ENCODE results near the gene KCNQ2.

The KCNQ2 gene

GRCh38 chr20:63461104-63461763, 11.2 kb downstream of the KCNQ2 start:
- Histone ChIP-seq H3K27ac (ENCODE audit: low read depth, low read length, severe bottlenecking) (no peak overlapping the region), H3K4me3 (ENCODE audit: extremely low read depth, insufficient read depth, low read length, poor library complexity, severe bottlenecking) (no peak overlapping the region), H3K4me1 (ENCODE audit: control insufficient read depth, insufficient read depth, low read length, poor library complexity, severe bottlenecking) (peaks cover 8% of the 10 kb centered on the region), H3K36me3 (ENCODE audit: control insufficient read depth, insufficient read depth, low read length) (no peaks in the 10 kb centered on the region), H3K9me3 (ENCODE audit: control insufficient read depth, low read length) (no peaks in the 10 kb centered on the region)
- WGBS, 2 experiments (ENCODE audit: insufficient coverage in 2 of 2) = 65 to 69% methylated on average over 12 to 13 of the region's 22 CpGs

- 89 to 94% methylated on average over 16 to 17 of the region's 17 CpGs for WGBS, 2 experiments (ENCODE audit: insufficient coverage in 2 of 2)
- Histone ChIP-seq H3K4me3 (ENCODE audit: extremely low read depth, insufficient read depth, low read length, poor library complexity, severe bottlenecking) (no peak overlapping the region), H3K4me1 (ENCODE audit: control insufficient read depth, insufficient read depth, low read length, poor library complexity, severe bottlenecking) (peaks cover 16% of the 10 kb centered on the region), H3K36me3 (ENCODE audit: control insufficient read depth, insufficient read depth, low read length) (no peaks in the 10 kb centered on the region), H3K27ac (ENCODE audit: low read depth, low read length, severe bottlenecking) (no peak overlapping the region), H3K9me3 (ENCODE audit: control insufficient read depth, low read length) (no peaks in the 10 kb centered on the region)
These were observed 13.4 kb downstream of the KCNQ2 start for GRCh38 chr20:63459070-63459380.

GRCh38 chr20:63458170-63459069, 14.0 kb downstream of the KCNQ2 start:
- Histone ChIP-seq H3K27ac (ENCODE audit: low read depth, low read length, severe bottlenecking) (no peak overlapping the region), H3K9me3 (ENCODE audit: control insufficient read depth, low read length) (no peaks in the 10 kb centered on the region), H3K36me3 (ENCODE audit: control insufficient read depth, insufficient read depth, low read length) (no peaks in the 10 kb centered on the region), H3K4me1 (ENCODE audit: control insufficient read depth, insufficient read depth, low read length, poor library complexity, severe bottlenecking) (peaks cover 16% of the 10 kb centered on the region), H3K4me3 (ENCODE audit: extremely low read depth, insufficient read depth, low read length, poor library complexity, severe bottlenecking) (no peak overlapping the region)
- WGBS, 2 experiments (ENCODE audit: insufficient coverage in 2 of 2) = 94 to 96% methylated on average over 31 to 34 of the region's 36 CpGs

GRCh38 chr20:63457737-63458136, 14.7 kb downstream of the KCNQ2 start:
- WGBS, 2 experiments (ENCODE audit: insufficient coverage in 2 of 2) = 85 to 93% methylated on average over 8 to 17 of the region's 17 CpGs
- no peaks in the 10 kb centered on the region for H3K9me3 ChIP-seq (ENCODE audit: control insufficient read depth, low read length)
- H3K4me3 ChIP-seq (ENCODE audit: extremely low read depth, insufficient read depth, low read length, poor library complexity, severe bottlenecking) = no peak overlapping the region
- peaks cover 16% of the 10 kb centered on the region for H3K4me1 ChIP-seq (ENCODE audit: control insufficient read depth, insufficient read depth, low read length, poor library complexity, severe bottlenecking)
- H3K27ac ChIP-seq (ENCODE audit: low read depth, low read length, severe bottlenecking) = no peak overlapping the region
- H3K36me3 ChIP-seq (ENCODE audit: control insufficient read depth, insufficient read depth, low read length) = no peaks in the 10 kb centered on the region

- Histone ChIP-seq H3K27ac (ENCODE audit: low read depth, low read length, severe bottlenecking) (no peak overlapping the region), H3K4me1 (ENCODE audit: control insufficient read depth, insufficient read depth, low read length, poor library complexity, severe bottlenecking) (peaks cover 16% of the 10 kb centered on the region), H3K36me3 (ENCODE audit: control insufficient read depth, insufficient read depth, low read length) (no peaks in the 10 kb centered on the region), H3K4me3 (ENCODE audit: extremely low read depth, insufficient read depth, low read length, poor library complexity, severe bottlenecking) (no peak overlapping the region), H3K9me3 (ENCODE audit: control insufficient read depth, low read length) (no peaks in the 10 kb centered on the region)
- 90% methylated on average over 34 to 35 of the region's 40 CpGs for WGBS, 2 experiments (ENCODE audit: insufficient coverage in 2 of 2)
These were observed 15.8 kb downstream of the KCNQ2 start for GRCh38 chr20:63456429-63457284.

- Histone ChIP-seq H3K9me3 (ENCODE audit: control insufficient read depth, low read length) (no peaks in the 10 kb centered on the region), H3K36me3 (ENCODE audit: control insufficient read depth, insufficient read depth, low read length) (no peaks in the 10 kb centered on the region), H3K4me3 (ENCODE audit: extremely low read depth, insufficient read depth, low read length, poor library complexity, severe bottlenecking) (no peak overlapping the region), H3K27ac (ENCODE audit: low read depth, low read length, severe bottlenecking) (no peak overlapping the region), H3K4me1 (ENCODE audit: control insufficient read depth, insufficient read depth, low read length, poor library complexity, severe bottlenecking) (peaks cover 16% of the 10 kb centered on the region)
- 83 to 98% methylated on average over 1 to 6 of the region's 10 CpGs for WGBS, 2 experiments (ENCODE audit: insufficient coverage in 2 of 2)
These were observed 16.9 kb downstream of the KCNQ2 start for GRCh38 chr20:63455568-63455859.

- Histone ChIP-seq H3K9me3 (ENCODE audit: control insufficient read depth, low read length) (no peaks in the 10 kb centered on the region), H3K36me3 (ENCODE audit: control insufficient read depth, insufficient read depth, low read length) (no peaks in the 10 kb centered on the region), H3K27ac (ENCODE audit: low read depth, low read length, severe bottlenecking) (no peak overlapping the region), H3K4me1 (ENCODE audit: control insufficient read depth, insufficient read depth, low read length, poor library complexity, severe bottlenecking) (peaks cover 16% of the 10 kb centered on the region), H3K4me3 (ENCODE audit: extremely low read depth, insufficient read depth, low read length, poor library complexity, severe bottlenecking) (no peak overlapping the region)
- WGBS, 2 experiments (ENCODE audit: insufficient coverage in 2 of 2) = 30 to 55% methylated on average over 22 to 31 of the region's 35 CpGs
These were observed 17.5 kb downstream of the KCNQ2 start for GRCh38 chr20:63454731-63455567.

GRCh38 chr20:63452821-63453523, 19.5 kb downstream of the KCNQ2 start:
- H3K27ac ChIP-seq (ENCODE audit: low read depth, low read length, severe bottlenecking) = peak overlapping the region; percentile 64
- H3K4me1 ChIP-seq (ENCODE audit: control insufficient read depth, insufficient read depth, low read length, poor library complexity, severe bottlenecking) = peaks cover 16% of the 10 kb centered on the region
- WGBS, 2 experiments (ENCODE audit: insufficient coverage in 2 of 2) = 71 to 76% methylated on average over 41 to 45 of the region's 46 CpGs

GRCh38 chr20:63452341-63452740, 20.1 kb downstream of the KCNQ2 start:
- Histone ChIP-seq H3K4me3 (ENCODE audit: extremely low read depth, insufficient read depth, low read length, poor library complexity, severe bottlenecking) (no peak overlapping the region), H3K9me3 (ENCODE audit: control insufficient read depth, low read length) (no peaks in the 10 kb centered on the region), H3K27ac (ENCODE audit: low read depth, low read length, severe bottlenecking) (no peak overlapping the region), H3K4me1 (ENCODE audit: control insufficient read depth, insufficient read depth, low read length, poor library complexity, severe bottlenecking) (peaks cover 16% of the 10 kb centered on the region), H3K36me3 (ENCODE audit: control insufficient read depth, insufficient read depth, low read length) (no peaks in the 10 kb centered on the region)
- WGBS, 2 experiments (ENCODE audit: insufficient coverage in 2 of 2) = 89 to 90% methylated on average over 20 of the region's 20 CpGs

More at GRCh38 chr20:63452821-63453523, 19.5 kb downstream of the KCNQ2 start:
- H3K4me3 ChIP-seq (ENCODE audit: extremely low read depth, insufficient read depth, low read length, poor library complexity, severe bottlenecking) = no peak overlapping the region
- no peaks in the 10 kb centered on the region for H3K9me3 ChIP-seq (ENCODE audit: control insufficient read depth, low read length)
- H3K36me3 ChIP-seq (ENCODE audit: control insufficient read depth, insufficient read depth, low read length) = no peaks in the 10 kb centered on the region

Data from mesodermal cell (in vitro differentiated cells).